GM13976 (cell line): Measurements from ENCODE around the gene PTGFRN.

Experiments used
- DNase-seq: peaks from one replicate; pipeline ENCODE4 v3.0.0; 2012; ENCODE audit warnings: low spot score
- in situ Hi-C: fragments of 300-500 bp; cut with MboI; formaldehyde crosslinking; loops from one replicate; pipeline ENCODE4 v1.12.0; 2022; ENCODE audit warnings: low sequenced_read_pairs, mixed read lengths, inconsistent platforms; ENCODE audit not compliant: unreplicated experiment
- TF ChIP-seq, protein P1 (sequence below): IDR thresholded peaks from 2 replicates; pipeline ENCODE4 v1.5.1; 2012; ENCODE audit warnings: borderline replicate concordance, mild to moderate bottlenecking; ENCODE audit not compliant: insufficient read depth; ENCODE audit errors: extremely low read depth, missing control alignments, control extremely low read depth

The PTGFRN gene

DNA sequence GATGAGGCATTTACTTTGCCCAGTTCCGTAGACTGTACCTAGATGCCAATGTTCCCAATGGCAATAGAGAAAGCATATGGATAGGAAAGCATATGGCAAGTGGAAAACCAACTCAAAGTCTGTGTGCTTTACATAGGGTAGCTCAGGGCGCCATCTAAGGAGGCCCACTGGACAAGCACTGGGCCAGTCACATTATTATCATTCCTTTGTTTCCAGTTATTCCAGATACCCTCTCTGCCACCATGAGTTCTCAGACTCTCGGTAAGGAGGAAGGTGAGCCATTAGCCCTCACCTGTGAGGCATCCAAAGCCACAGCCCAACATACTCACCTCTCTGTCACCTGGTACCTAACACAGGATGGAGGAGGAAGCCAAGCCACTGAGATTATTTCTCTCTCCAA, 101.6 kb downstream of the PTGFRN start:
- in situ Hi-C loops, result no loop called here
- TF ChIP-seq, protein P1, sequence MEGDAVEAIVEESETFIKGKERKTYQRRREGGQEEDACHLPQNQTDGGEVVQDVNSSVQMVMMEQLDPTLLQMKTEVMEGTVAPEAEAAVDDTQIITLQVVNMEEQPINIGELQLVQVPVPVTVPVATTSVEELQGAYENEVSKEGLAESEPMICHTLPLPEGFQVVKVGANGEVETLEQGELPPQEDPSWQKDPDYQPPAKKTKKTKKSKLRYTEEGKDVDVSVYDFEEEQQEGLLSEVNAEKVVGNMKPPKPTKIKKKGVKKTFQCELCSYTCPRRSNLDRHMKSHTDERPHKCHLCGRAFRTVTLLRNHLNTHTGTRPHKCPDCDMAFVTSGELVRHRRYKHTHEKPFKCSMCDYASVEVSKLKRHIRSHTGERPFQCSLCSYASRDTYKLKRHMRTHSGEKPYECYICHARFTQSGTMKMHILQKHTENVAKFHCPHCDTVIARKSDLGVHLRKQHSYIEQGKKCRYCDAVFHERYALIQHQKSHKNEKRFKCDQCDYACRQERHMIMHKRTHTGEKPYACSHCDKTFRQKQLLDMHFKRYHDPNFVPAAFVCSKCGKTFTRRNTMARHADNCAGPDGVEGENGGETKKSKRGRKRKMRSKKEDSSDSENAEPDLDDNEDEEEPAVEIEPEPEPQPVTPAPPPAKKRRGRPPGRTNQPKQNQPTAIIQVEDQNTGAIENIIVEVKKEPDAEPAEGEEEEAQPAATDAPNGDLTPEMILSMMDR, result no peak
- DNase-seq, result no peak

DNA sequence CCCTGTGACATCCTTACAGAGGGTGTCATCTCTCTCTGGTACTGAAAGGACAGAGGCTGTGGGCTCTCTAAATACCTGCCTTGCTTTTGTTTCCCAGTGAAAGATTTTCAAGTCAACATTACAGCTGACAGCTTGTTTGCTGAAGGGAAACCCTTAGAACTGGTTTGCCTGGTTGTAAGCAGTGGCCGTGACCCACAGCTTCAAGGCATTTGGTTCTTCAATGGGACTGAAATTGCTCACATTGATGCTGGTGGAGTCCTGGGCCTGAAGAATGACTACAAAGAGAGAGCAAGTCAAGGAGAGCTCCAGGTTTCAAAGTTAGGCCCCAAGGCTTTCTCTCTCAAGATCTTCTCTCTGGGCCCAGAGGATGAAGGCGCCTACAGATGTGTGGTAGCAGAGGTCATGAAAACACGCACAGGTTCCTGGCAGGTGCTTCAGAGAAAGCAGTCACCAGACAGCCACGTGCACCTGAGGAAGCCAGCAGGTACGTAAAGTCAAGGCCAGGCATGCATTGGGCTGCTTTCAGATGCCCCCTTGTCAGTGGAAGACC, 103.7 kb downstream of the PTGFRN start:
- DNase-seq, result no peak
- in situ Hi-C loops, result no loop called here
- TF ChIP-seq, protein P1, result no peak

- TF ChIP-seq, protein P1, result no peak
- DNase-seq, result no peak
- in situ Hi-C loops, result no loop called here
These were observed 104.5 kb downstream of the PTGFRN start for GRCh38 chr1:117014209-117014608.

GRCh38 chr1:117015724-117016123, 106.0 kb downstream of the PTGFRN start:
- TF ChIP-seq, protein P1, result no peak
- in situ Hi-C loops, result no loop called here
- no peak for DNase-seq

- no peak for DNase-seq
- in situ Hi-C loops, result no loop called here
- TF ChIP-seq, protein P1, result no peak
These were observed 107.3 kb downstream of the PTGFRN start for GRCh38 chr1:117017062-117017461.

DNA sequence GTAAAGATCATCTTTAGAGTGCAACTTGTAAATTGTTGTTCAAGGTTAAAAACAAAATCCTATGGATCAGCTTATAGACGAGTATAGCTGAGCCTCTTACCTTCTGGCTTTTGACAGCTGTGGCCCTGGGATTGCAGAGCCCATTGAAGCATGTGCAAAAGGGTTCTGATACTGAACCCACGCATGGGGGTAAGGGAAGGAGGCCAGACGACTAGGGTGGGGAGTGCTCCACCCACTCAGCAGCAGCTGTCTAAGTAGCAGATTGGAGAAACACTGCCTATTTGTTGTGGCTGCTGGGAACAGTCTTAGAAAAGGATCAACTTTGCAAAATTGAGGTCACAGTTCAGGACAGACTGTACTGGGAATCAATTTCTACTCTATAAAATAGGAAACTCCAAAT, 107.9 kb downstream of the PTGFRN start:
- TF ChIP-seq, protein P1, result no peak
- in situ Hi-C loops, result no loop called here
- DNase-seq, result peak; percentile 29
